Measurements from ENCODE around the gene FAM229B. TPM values are rescaled to one million over a fixed set of nuclear protein-coding genes. Genes with fewer than 3 reads are reported as not detected.
A peak's percentile ranks its signal among the peaks of the same experiment; 100 is the strongest.

FAM229B gene
- total RNA-seq, 1 experiment from 2014 or later, result 20.0 TPM

DNA sequence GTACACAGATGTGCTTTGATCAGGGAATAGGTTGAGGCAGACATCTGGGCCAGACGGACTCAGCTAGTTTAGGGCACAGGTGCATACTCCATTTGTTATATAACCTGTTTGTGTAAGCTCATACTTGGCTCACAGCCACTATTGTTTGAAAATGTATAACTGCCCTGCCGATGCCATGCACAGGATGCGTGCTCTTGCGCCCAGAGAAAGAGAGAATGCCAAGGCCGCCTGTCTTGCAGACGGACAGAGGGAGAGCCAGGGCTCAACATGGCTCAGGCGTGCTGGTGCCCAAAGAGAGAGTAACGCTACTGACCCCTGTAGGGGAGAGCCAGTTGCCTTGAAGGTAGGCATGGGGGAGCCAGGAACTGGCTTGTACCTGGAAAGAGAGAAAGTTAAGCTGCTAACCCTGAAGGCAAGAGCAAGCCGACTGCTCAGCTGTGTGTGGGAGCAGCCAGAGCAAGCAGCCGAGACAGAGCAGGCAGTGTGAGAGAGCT is 57.7 kb downstream of the FAM229B start (continued):
- TF ChIP-seq KAT7 (CRISPR knock-in tag; IDR thresholded peaks at IDR 0.05; ENCODE audit: borderline replicate concordance) (no peak), CBFB (CRISPR knock-in tag; IDR thresholded peaks at IDR 0.05; ENCODE audit: low read depth) (no peak)

DNA sequence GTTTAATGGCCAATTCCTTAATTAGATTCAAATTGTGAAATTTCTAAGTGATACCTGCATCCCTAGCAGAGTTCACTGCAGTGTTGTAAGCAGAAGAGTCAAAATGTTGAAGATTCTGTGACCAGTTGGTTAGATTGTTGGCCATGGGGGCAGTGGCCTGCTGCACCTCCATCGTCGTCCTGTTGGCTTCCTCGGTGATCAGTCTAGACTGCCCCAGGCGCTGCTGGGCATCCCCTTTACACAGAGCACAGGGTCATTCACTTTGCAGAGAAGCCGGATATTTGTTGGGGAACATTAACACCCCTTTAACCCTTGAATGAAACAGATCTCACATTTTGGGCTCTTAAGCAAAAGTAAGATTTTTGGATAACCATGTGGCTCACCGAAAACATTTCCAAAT is 60.7 kb downstream of the FAM229B start:
- no peaks in the 10 kb centered on the region for H3K36me3 Mint-ChIP-seq
- no peaks in the 10 kb centered on the region; the same call in 1 of the 2 replicates for H3K4me1 Mint-ChIP-seq
- H3K4me3 Mint-ChIP-seq, result no peak overlapping the region
- CTCF ChIA-PET, result no interaction called here
- no peak overlapping the region for H3K27ac Mint-ChIP-seq
- H3K27me3 Mint-ChIP-seq (ENCODE audit: low read depth), result no peaks in the 10 kb centered on the region
- H3K9me3 Mint-ChIP-seq, result no peaks in the 10 kb centered on the region
- TF ChIP-seq, protein P1, sequence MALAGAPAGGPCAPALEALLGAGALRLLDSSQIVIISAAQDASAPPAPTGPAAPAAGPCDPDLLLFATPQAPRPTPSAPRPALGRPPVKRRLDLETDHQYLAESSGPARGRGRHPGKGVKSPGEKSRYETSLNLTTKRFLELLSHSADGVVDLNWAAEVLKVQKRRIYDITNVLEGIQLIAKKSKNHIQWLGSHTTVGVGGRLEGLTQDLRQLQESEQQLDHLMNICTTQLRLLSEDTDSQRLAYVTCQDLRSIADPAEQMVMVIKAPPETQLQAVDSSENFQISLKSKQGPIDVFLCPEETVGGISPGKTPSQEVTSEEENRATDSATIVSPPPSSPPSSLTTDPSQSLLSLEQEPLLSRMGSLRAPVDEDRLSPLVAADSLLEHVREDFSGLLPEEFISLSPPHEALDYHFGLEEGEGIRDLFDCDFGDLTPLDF (CRISPR knock-in tag; IDR thresholded peaks at IDR 0.05), result no peak
- TF ChIP-seq AFF4 (CRISPR knock-in tag; IDR thresholded peaks at IDR 0.05; ENCODE audit: borderline replicate concordance) (no peak), RELA (CRISPR knock-in tag; IDR thresholded peaks at IDR 0.05; ENCODE audit: borderline replicate concordance) (no peak), ZNF263 (CRISPR knock-in tag; IDR thresholded peaks at IDR 0.05; ENCODE audit: low read depth) (no peak), TP53 (CRISPR knock-in tag; IDR thresholded peaks at IDR 0.05) (no peak), CBFB (CRISPR knock-in tag; IDR thresholded peaks at IDR 0.05; ENCODE audit: low read depth) (no peak), ERG (CRISPR knock-in tag; IDR thresholded peaks at IDR 0.05) (no peak), RORB (CRISPR knock-in tag; IDR thresholded peaks at IDR 0.05) (no peak), ZNF121 (CRISPR knock-in tag; IDR thresholded peaks at IDR 0.05) (no peak), NR1H2 (CRISPR knock-in tag; IDR thresholded peaks at IDR 0.05) (no peak), IRF2 (CRISPR knock-in tag; IDR thresholded peaks at IDR 0.05; ENCODE audit: borderline replicate concordance, low read depth) (no peak), NR2C2 (CRISPR knock-in tag; IDR thresholded peaks at IDR 0.05) (no peak)
- TF ChIP-seq, protein P2, sequence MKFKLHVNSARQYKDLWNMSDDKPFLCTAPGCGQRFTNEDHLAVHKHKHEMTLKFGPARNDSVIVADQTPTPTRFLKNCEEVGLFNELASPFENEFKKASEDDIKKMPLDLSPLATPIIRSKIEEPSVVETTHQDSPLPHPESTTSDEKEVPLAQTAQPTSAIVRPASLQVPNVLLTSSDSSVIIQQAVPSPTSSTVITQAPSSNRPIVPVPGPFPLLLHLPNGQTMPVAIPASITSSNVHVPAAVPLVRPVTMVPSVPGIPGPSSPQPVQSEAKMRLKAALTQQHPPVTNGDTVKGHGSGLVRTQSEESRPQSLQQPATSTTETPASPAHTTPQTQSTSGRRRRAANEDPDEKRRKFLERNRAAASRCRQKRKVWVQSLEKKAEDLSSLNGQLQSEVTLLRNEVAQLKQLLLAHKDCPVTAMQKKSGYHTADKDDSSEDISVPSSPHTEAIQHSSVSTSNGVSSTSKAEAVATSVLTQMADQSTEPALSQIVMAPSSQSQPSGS (CRISPR knock-in tag; IDR thresholded peaks at IDR 0.05; ENCODE audit: borderline replicate concordance, low read depth), result no peak
- TF ChIP-seq, protein P3, sequence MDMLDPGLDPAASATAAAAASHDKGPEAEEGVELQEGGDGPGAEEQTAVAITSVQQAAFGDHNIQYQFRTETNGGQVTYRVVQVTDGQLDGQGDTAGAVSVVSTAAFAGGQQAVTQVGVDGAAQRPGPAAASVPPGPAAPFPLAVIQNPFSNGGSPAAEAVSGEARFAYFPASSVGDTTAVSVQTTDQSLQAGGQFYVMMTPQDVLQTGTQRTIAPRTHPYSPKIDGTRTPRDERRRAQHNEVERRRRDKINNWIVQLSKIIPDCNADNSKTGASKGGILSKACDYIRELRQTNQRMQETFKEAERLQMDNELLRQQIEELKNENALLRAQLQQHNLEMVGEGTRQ (CRISPR knock-in tag; IDR thresholded peaks at IDR 0.05), result no peak
- TF ChIP-seq, protein P4, sequence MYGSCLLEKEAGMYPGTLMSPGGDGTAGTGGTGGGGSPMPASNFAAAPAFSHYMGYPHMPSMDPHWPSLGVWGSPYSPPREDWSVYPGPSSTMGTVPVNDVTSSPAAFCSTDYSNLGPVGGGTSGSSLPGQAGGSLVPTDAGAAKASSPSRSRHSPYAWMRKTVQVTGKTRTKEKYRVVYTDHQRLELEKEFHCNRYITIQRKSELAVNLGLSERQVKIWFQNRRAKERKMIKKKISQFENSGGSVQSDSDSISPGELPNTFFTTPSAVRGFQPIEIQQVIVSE (CRISPR knock-in tag; IDR thresholded peaks at IDR 0.05; ENCODE audit: borderline replicate concordance), result no peak
- TF ChIP-seq, protein P5, sequence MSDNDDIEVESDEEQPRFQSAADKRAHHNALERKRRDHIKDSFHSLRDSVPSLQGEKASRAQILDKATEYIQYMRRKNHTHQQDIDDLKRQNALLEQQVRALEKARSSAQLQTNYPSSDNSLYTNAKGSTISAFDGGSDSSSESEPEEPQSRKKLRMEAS (CRISPR knock-in tag; IDR thresholded peaks at IDR 0.05), result no peak
- DNase-seq (ENCODE audit: low spot score), result no peak
- POLR2A ChIA-PET, result no interaction called here
- peak; percentile 69 for ATAC-seq

Data from WTC11 (cell line).